Activated CD8-positive, alpha-beta memory T cell treated with anti-CD3 and anti-CD28 coated beads for 48 hours (primary cell): Measurements from ENCODE around the gene RILPL2.
"Not testable (repeated sequence)": the region's sequence is repeated elsewhere in the genome, so short reads cannot be mapped to it uniquely, and the experiment has no call there.

Experiments
- DNase-seq, 3 experiments: peaks; one replicate each; pipeline ENCODE4 v3.0.0-alpha.2; 2020; ENCODE audit warnings: low read depth in 2 of 3, low spot score in 2 of 3

The RILPL2 gene

GRCh38 chr12:123436017-123436964 is at the start of gene RILPL2:
Gene RILPL2 (minus strand): TSS chr12:123436684. CDS start chr12:123436420, 264 bp downstream.
- DNase-seq = peak; percentile 75 to 92 (median 80)

GRCh38 chr12:123485756-123486155 is 49.3 kb upstream of the RILPL2 start:
- no peak for DNase-seq

GRCh38 chr12:123483602-123484248 is 47.2 kb upstream of the RILPL2 start:
- DNase-seq = no peak

GRCh38 chr12:123482876-123483275 is 46.4 kb upstream of the RILPL2 start:
- DNase-seq = no peak

GRCh38 chr12:123481251-123481650 is 44.8 kb upstream of the RILPL2 start:
- not testable (repeated sequence) for DNase-seq

GRCh38 chr12:123479442-123480180 is 43.1 kb upstream of the RILPL2 start:
- no peak for DNase-seq

GRCh38 chr12:123478762-123479161 is 42.3 kb upstream of the RILPL2 start:
- no peak for DNase-seq

GRCh38 chr12:123478069-123478468 is 41.6 kb upstream of the RILPL2 start:
- DNase-seq = no peak

GRCh38 chr12:123475246-123475703 is 38.8 kb upstream of the RILPL2 start:
- no peak for DNase-seq

GRCh38 chr12:123474485-123475245 is 38.2 kb upstream of the RILPL2 start:
- no peak for DNase-seq

- no peak for DNase-seq
Observed at GRCh38 chr12:123472438-123472849, 36.0 kb upstream of the RILPL2 start.

GRCh38 chr12:123471374-123472068 is 35.0 kb upstream of the RILPL2 start:
- no peak for DNase-seq

- no peak for DNase-seq
Observed at GRCh38 chr12:123469978-123470377, 33.5 kb upstream of the RILPL2 start.

- DNase-seq = no peak
Observed at GRCh38 chr12:123468786-123469185, 32.3 kb upstream of the RILPL2 start.

- no peak for DNase-seq
Observed at GRCh38 chr12:123465084-123465483, 28.6 kb upstream of the RILPL2 start.

- DNase-seq = not testable (repeated sequence)
Observed at GRCh38 chr12:123463174-123463573, 26.7 kb upstream of the RILPL2 start.

- peak; percentile 63 to 72 (median 68) for DNase-seq
Observed at GRCh38 chr12:123457980-123458779, 21.7 kb upstream of the RILPL2 start, which contains the start of gene SNRNP35. Gene SNRNP35 (plus strand): TSS chr12:123458139. CDS start chr12:123465541, 7,402 bp downstream.

GRCh38 chr12:123453165-123453564 is 16.7 kb upstream of the RILPL2 start:
- no peak for DNase-seq

- DNase-seq = not testable (repeated sequence)
Observed at GRCh38 chr12:123452276-123452550, 15.7 kb upstream of the RILPL2 start.
